K562 (cell line): ENCODE data around the gene NEB. TPM values are rescaled to one million over a fixed set of nuclear protein-coding genes. Genes with fewer than 3 reads are reported as not detected.

ENCODE experiments used
- BRF1 ChIP-seq: IDR thresholded peaks from 3 replicates; pipeline ENCODE4 v1.6.1; 2011; ENCODE audit warnings: borderline replicate concordance, mild to moderate bottlenecking; ENCODE audit not compliant: insufficient read length; ENCODE audit errors: extremely low read depth
- CXXC5 ChIP-seq: fragments of 250-450 bp; sonication (Bioruptor Pico); IDR thresholded peaks from 2 replicates; pipeline ENCODE4 v1.8.0; 2022; ENCODE audit warnings: inconsistent platforms, mild to moderate bottlenecking, moderate library complexity
- E2F5 ChIP-seq: sonication (generic); formaldehyde crosslinking; IDR thresholded peaks from 2 replicates; pipeline ENCODE4 v1.8.0; 2022; ENCODE audit warnings: mild to moderate bottlenecking, missing genetic modification reagents
- HCFC1 ChIP-seq: IDR thresholded peaks from 2 replicates; pipeline ENCODE4 v1.6.1; 2012; ENCODE audit warnings: low read depth, low read length, improper control_type of control experiment
- LCOR ChIP-seq: sonication (generic); formaldehyde crosslinking; IDR thresholded peaks from 2 replicates; pipeline ENCODE4 v1.8.0; 2022; ENCODE audit warnings: mild to moderate bottlenecking, missing genetic modification reagents
- NBN ChIP-seq: fragments of 450-650 bp; IDR thresholded peaks from 2 replicates; pipeline ENCODE4 v1.6.1; 2016; ENCODE audit warnings: low read depth, mild to moderate bottlenecking
- NCOA6 ChIP-seq: fragments of 450-650 bp; IDR thresholded peaks from 2 replicates; pipeline ENCODE4 v1.6.1; 2017; ENCODE audit warnings: mild to moderate bottlenecking
- NELFE ChIP-seq: IDR thresholded peaks from 2 replicates; pipeline ENCODE4 v1.6.1; 2011; ENCODE audit warnings: mild to moderate bottlenecking; ENCODE audit not compliant: insufficient read depth, insufficient read length
- PML ChIP-seq: IDR thresholded peaks from 2 replicates; pipeline ENCODE4 v1.6.1; 2012; ENCODE audit warnings: low read length, inconsistent platforms
- POLR2A ChIP-seq: fragments of 450-650 bp; conservative IDR thresholded peaks from 2 replicates; pipeline ENCODE4 v1.6.1; 2016
- PTTG1 ChIP-seq: fragments of 450-650 bp; IDR thresholded peaks from 2 replicates; pipeline ENCODE4 v1.6.1; 2016; ENCODE audit warnings: low read depth, mild to moderate bottlenecking, missing genetic modification characterization, missing compliant biosample characterization
- RAD21 ChIP-seq, 2 experiments: fragments of 250-450 bp in 1 of 2; fragments of 450-650 bp in 1 of 2; sonication (Bioruptor Pico) in 1 of 2; formaldehyde crosslinking in 1 of 2; IDR thresholded peaks in 1 of 2; conservative IDR thresholded peaks in 1 of 2; 2 replicates each; pipeline versions ENCODE4 v1.4.0 to v1.8.0; 2020 to 2022; ENCODE audit warnings: mild to moderate bottlenecking in 2 of 2, moderate library complexity in 1 of 2
- RNF2 ChIP-seq: sonication (generic); IDR thresholded peaks from 2 replicates; pipeline ENCODE4 v1.6.1; 2016
- RUNX1 ChIP-seq: sonication (generic); IDR thresholded peaks from 2 replicates; pipeline ENCODE4 v1.6.1; 2016; ENCODE audit warnings: antibody characterized with exemption, low read depth
- TAF9B ChIP-seq: fragments of 450-650 bp; IDR thresholded peaks from 2 replicates; pipeline ENCODE4 v1.6.1; 2018; ENCODE audit warnings: mild to moderate bottlenecking; ENCODE audit not compliant: partially characterized antibody
- THAP12 ChIP-seq: fragments of 250-450 bp; sonication (Bioruptor Pico); IDR thresholded peaks from 2 replicates; pipeline ENCODE4 v1.9.0; 2021; ENCODE audit warnings: mild to moderate bottlenecking, inconsistent platforms
- XRCC4 ChIP-seq: IDR thresholded peaks from one replicate; pipeline ENCODE4 v1.6.1; 2011; ENCODE audit not compliant: insufficient read depth, insufficient read length; ENCODE audit errors: extremely low read depth
- ZBTB7A ChIP-seq: IDR thresholded peaks from 2 replicates; pipeline ENCODE4 v1.6.1; 2011; ENCODE audit warnings: low read depth, mild to moderate bottlenecking, low read length, moderate library complexity, borderline replicate concordance; ENCODE audit not compliant: control insufficient read depth
- ZFPM2 ChIP-seq: fragments of 250-450 bp; sonication (Bioruptor Pico); IDR thresholded peaks from 2 replicates; pipeline ENCODE4 v1.5.1; 2022; ENCODE audit warnings: mild to moderate bottlenecking
- ZHX1 ChIP-seq: fragments of 150-350 bp; conservative IDR thresholded peaks from 2 replicates; pipeline ENCODE4 v1.6.1; 2014; ENCODE audit warnings: low read length
- polyA plus RNA-seq, 8 experiments: library from polyadenylated mRNA; depleted of rRNA in 4 of 8; stranded (reverse) in 5 of 8; unstranded in 3 of 8; fragments of >200 nt; fragmentation: Nextera tagmentation in 2 of 8; fragmentation: Illumina TruSeq in 1 of 8; extraction: Ambion mirVana in 2 of 8; extraction: Trizol in 1 of 8; gene quantifications; 2 replicates each; pipeline versions ENCODE4 v1.2.1 to v1.2.3, GENCODE V29; 2011 to 2014; ENCODE audit warnings: inconsistent platforms in 1 of 8, missing spikeins in 1 of 8
- total RNA-seq, 7 experiments: library from RNA; depleted of rRNA in 6 of 7; stranded (reverse); fragments of >200 nt in 6 of 7; fragmentation: Illumina TruSeq in 2 of 7; extraction: Trizol in 2 of 7; gene quantifications; 2 replicates each; pipeline versions ENCODE4 v1.2.1 to v1.2.3, GENCODE V29; 2011 to 2021; ENCODE audit warnings: low replicate concordance in 1 of 7
- TF ChIP-seq, protein P1 (sequence below): fragments of 250-450 bp; sonication (Bioruptor Pico); IDR thresholded peaks from 2 replicates; pipeline ENCODE4 v1.5.0; 2021; ENCODE audit warnings: mild to moderate bottlenecking, moderate library complexity

NEB gene
- total and polyA plus RNA-seq, 9 of the 15 experiments (the other 6 are each of a cell fraction or from before 2014, with no cell fraction given), result 1.7 to 3.8 (median 2.9) TPM

- TF ChIP-seq, protein P1, sequence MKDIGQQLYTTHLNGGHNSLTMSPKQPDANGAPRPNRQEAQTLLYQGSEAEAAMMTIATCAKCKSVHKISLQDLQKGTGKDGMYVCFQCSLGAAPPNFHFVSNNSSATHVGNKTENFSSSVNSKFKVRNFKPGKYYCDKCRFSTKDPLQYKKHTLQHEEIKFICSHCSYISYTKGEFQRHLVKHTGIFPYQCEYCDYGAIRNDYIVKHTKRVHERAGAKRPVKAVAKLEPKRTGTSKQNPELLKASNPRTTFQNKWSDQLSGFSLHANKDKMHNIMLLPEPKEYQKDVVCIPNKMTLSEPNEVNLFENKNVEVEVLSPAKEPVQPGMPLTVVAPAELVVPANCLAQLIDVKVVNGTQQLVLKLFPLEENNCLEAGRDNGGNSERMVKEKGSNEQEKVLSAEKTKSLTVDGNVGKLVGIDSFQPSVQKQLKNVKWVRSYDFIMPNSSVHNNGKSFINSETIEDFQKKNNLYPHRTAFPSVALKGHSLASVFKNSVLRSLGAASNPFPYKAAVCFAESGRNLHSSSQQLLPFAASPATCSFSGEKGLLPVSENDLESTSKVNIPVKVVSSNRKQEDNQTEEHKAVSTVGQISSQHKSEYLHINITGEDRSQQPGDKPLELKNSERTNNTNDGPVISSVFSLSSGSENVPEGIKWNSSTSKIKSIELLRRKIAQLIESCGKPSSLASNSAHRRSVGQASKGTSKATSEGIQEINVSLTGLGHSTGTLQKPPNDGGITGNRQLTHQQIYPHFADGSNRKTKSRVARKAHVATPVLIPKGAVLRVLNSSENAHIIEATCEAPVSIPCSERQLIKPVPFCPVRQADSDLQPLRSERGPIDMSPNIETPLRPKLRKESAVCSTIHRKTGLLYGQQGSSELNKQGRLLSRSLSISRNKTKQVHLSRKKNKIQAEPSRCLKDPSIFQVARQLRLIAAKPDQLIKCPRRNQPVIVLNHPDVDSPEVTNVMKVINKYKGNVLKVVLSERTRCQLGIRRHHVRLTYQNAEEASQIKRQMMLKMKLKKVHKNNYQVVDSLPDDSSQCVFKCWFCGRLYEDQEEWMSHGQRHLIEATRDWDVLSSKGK (CRISPR knock-in tag), result no peak
- TF ChIP-seq CXXC5 (CRISPR knock-in tag) (peak; percentile 66), ZFPM2 (CRISPR knock-in tag) (no peak), RAD21 (CRISPR knock-in tag; conservative IDR thresholded peaks at IDR 0.05 in 1 of 2, IDR thresholded peaks at IDR 0.05 in 1 of 2) (peak in 1 of 2 experiments; percentile 18; a peak in 2 of 4 replicates), LCOR (CRISPR knock-in tag) (peak; percentile 57; the same call in 1 of the 2 replicates), PTTG1 (no peak), NCOA6 (no peak), RNF2 (peak; percentile 54; the same call in 1 of the 2 replicates), HCFC1 (no peak), PML (peak; percentile 29; the same call in 1 of the 2 replicates), NBN (peak; percentile 52; the same call in 1 of the 2 replicates), POLR2A (no peak), THAP12 (CRISPR knock-in tag) (no peak), ZBTB7A (no peak), E2F5 (CRISPR knock-in tag) (no peak), BRF1 (no peak), XRCC4 (no peak), TAF9B (peak; percentile 15), ZHX1 (no peak), NELFE (no peak), RUNX1 (no peak)
Observed at GRCh38 chr2:151669585-151670081, 64.6 kb downstream of the NEB start (continued).
